COLO829 (cell line): ENCODE results near the gene CLDN7.

Experiments used
- DNase-seq: peaks from one replicate; pipeline ENCODE4 v3.0.0; 2012; ENCODE audit warnings: low spot score

The CLDN7 gene

DNA sequence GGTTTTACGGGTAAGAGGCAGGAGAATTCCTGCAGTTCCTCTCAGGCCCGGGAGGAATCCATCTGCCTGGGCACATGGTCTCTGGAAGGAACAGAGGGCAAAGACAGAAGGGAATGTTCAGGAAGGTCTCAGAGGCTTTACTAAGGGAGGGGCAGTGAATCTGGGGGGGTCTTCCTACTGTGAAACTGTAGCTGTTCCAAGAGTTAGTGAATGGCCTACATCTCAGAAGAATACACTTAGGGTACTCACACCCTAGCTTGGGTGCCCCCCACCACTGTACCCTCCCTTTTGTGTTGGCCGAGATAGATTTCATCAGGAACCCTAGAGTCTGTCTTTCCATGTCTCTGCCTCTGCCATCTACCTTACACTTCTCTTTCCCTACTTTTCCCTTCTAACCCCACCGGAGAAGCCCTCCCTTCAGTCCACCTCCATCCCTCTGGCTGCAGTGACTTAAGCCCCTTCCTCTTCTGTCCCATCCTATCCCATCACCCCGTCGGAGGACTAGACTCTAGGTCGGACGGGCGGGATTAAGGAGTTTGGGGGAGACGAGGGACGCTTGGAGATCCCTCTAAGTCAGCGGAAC, 43.0 kb downstream of the CLDN7 start:
- DNase-seq: no peak

DNA sequence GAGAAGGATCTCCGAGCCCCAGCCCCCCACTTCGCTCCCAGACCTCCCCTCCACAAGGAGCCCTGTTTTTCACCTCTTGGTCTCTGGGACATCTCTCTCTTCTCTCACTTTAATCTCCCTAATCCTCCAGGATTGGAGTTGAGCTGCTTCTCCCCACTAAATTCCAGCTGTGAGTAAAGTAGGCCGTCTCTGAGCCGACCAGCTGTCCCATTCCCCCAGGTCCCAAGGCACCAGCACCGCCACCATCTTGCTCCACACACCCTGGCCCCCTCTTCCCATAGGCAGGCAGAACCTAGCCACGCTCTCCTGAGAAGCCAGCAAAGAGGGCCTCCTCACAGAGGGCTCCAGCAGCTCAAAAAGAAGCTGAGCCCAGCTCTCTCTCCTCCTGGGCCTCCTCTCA, 43.5 kb downstream of the CLDN7 start:
- DNase-seq: no peak

DNA sequence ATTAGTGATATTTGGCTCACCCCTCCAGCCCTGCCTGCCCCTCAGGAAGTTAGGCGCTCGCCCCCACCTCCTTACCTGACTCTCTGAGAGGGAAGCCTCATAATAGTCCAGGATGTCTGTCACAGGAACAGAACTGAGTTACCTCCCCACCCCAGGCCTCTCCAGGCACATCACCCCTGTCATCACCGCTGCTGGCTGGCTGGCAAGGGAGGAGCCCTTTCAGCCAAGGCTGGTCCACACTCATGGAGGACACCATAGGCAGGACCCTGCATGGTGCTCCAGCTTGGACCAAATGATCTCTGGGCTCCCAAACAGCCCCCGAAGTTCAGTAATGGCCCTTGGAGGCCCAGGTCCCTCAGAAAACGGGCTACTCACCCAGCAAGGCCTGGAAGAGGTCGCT, 44.1 kb downstream of the CLDN7 start:
- no peak for DNase-seq

DNA sequence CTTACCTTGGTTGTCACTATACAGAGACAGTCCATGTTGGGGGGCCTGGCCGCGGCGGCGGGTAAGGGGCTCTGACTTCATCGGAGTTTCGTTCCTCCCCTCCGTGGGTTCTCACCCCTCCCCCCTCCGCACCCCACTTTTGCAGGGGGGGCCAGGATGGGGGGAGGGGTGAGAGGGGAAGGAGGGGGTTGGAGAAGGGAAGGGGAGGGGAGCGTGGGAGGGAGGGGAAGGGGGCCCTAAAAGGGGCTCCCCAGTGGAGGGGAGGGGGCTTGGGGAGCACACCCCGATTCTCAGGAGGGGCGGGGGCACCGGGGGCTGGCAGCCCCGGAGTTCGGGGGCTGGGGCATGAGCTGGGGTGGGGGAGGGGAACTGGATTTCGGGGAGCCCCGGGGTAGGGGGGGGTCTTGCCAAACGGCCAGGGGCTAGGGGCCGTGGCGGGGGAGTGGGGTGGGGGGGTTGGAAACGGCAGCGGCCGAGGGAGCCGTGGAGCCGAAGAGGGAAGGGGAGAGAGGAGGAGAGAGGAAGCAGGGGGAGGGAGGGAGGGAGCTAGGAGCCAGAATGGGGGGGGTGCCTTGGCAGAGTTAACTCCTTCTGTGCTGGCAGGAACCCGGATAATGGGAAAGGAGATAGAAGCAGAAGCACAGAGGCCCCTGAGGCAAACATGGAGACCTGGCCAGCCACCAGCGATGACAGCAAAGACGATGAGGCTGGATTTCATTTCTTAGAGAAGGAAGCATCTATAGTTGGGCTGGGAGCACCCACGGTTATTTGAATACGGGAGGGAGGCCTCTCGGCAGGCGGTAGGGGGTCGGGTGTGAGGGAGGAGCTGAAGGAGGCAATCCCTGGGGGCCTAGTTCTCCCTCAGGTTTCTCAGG, 44.9 kb downstream of the CLDN7 start:
- no peak for DNase-seq

DNA sequence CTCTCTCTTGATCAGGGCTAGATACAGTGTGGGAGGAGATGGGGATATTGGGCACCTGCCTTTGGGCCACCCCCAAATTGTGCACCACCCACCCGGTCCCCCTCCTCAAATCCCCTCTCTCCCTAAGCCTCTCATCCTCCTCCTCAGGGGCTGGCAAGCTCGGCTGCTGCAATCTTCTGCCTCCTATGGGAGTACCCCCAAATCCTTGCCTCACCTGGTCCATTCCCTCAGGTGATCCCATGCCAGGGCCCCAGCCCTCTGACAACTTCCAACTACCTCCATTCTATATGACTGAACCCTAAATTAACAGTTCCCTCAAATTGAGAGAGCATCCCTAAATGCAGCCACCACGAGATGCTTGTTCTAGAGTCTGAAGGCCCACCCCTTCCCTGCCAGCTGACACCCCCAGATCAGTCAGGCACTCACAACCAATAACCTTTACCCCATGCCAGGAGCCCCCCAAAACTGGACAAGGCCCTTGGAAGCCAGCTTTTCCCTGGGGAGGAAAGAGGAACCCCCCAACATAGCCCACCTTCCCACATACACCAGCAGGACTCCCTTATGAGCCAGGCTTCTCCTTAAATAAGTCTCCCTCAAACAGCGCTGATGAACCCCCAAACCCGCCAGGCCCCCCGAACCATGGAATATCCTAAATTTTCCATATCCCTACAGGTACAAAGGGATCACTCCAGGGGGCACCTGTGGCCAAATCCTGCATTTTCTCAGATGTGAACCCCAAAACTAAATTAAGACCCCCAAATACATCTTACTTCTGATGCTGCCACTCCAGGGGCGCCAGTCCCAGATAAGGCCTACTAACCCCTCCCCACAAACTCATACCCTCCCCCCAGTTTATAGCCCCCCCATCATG, 45.8 kb downstream of the CLDN7 start:
- DNase-seq: no peak

DNA sequence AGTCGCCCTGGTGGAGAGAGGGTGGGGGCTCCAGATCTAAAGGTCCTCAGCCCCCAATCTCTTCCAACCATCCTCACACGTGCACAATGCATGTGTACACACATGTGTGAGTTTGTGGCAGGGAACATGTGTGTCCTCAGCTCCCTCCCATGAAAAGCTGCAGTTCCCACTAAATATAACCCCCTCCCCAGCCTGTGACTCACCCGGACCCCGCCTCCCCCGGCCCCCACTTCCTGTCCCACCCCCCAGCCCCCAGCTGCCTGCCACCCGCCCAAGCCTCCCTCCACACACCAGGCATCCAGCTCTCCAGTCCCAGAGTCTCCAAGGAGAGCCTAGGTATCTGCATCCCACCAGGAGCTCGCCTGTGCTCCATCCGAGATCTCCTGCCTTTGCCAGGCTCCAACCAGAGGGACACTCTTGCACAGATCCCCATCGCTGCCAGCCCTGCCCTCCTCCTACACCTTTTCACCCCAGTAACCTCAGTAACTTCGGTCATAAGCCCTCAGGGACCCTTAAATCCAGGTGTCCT, 46.6 kb downstream of the CLDN7 start:
- no peak for DNase-seq

DNA sequence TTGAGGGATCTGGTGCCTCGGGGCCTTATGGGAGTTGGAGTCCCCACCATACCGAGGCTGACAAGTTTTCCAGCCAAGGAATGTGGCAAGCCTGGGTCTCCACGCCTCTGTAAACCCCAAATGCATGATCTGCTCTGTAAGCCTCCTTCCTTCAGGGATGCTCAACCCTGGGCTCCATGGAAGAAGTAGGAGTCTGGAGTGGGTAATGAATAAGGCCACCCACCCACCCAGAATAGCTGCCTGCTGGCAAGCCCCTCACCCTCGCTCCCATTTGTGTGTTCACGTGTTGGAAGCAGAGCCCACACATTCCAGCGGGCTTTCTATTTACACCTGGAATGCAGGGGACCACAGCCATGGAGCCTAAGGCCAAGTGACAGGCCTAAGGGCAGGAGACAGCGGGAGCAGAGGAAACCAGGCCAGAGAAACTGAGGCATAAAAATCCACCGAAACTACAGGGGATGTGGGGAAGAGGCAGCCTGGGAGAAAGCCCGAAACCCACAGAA, 47.1 kb downstream of the CLDN7 start:
- no peak for DNase-seq

DNA sequence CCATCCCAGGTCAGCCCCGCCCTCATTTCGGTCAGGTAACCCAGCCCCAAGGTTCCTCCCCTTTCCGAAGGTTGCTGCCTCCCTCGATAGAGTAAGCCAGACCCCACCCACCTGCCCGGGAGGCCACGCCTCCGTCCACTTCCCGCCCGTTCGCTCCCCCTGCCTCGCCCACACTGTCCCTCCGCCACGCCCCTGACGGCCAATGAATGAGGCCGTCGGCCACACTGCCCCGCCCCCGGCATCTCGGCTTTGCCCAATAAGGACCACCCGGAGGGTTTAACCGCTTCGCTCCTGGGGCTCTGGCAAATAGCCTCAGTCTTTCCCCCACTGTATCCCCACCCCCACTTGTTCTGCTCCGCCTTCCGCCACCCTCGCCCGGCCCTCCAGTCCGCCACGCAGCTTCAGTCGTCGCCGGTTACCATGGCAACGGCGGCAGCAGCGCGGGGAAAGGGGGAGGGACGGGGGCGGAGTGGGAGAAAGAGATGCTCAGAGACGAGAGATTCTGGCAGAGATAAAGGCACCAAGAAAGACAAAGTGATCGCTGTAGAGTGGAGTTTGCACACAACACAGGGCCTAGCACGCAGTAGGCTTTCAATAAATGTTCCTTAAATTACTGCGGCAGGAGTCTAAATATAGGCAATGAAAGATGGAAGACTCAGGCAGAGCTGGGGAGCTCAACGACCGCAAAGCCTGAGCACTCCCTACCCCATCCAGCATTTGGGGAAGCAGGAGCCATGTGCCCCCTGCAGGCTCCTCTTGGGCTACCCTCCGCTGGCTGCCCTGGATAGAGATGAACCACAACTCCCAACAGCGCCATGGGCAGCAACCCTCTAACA, 47.8 kb downstream of the CLDN7 start:
- DNase-seq: peak; percentile 99

DNA sequence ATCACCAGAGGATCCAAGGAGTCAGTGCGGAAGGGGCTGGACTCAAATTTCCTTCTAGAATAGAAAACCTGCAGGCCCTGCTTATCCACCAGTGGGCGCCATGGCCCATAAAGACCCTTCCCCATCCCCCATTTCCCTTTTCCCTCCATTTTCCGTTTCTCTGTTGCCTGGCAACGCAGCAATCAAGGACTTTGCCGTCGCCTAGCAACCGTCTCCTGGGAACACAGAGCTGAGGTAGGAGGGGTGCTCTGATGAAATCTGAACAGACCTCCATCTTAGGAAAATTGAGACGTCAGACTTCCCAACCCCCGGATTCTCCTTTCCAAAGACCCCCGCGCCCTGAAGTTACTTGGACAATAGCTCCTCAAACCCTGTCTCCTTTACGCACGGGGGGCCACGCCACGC, 48.4 kb downstream of the CLDN7 start:
- peak; percentile 80 for DNase-seq

DNA sequence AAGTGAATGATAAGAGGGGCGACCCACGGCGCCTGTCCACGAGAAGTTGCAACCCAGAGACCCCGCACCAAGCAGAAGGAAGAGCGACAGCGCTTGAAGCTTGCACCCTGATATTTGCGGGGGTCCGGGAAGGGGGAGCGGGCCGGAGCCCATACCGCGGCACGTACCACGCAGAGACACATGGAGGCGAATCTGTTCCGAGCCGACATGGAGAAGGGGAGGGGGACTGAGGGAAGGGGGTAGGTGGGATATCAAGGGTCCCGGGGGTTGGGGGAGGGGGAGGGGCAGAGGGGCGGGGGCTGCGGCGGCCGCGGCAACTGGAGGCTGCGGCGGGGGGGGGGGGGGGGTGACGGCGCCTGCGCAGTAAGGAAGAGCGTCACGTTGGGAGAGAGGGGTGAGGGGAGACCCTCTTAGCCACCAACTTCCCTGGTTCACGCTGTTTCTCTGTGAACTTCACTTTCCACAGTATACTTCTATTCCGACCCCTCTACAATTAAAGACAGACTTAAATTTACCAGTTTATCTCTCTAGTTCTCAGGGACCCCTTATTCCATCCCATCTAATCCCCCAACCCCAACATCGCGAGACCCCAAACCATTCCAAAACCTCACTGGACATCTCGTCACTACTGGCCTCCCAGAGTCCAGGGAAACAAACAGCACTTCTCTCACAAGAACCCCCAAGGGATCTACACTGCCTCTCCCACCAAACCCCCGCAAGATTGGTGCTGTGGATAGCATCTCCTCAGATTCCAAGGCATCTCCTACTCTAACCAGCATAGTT, 50.6 kb downstream of the CLDN7 start:
- DNase-seq: no peak
